DOHH2 (cell line): ENCODE data around the gene MEA1.

Experiments used
- CTCF ChIP-seq: fragments of 200-600 bp; sonication (generic); IDR thresholded peaks from one replicate; pipeline ENCODE4 v1.5.1; 2014; ENCODE audit warnings: antibody characterized with exemption, mild to moderate bottlenecking, low read depth, low read length; ENCODE audit not compliant: poor library complexity, severe bottlenecking
- EZH2phosphoT487 ChIP-seq: fragments of 200-600 bp; sonication (generic); IDR thresholded peaks from 2 replicates; pipeline ENCODE4 v1.6.1; 2017; ENCODE audit warnings: borderline replicate concordance, mild to moderate bottlenecking, antibody characterized with exemption, low read length, moderate library complexity, mixed read lengths

GRCh38 chr6:43024436-43024835, 10.7 kb upstream of the MEA1 start:
- TF ChIP-seq CTCF (no peak), EZH2phosphoT487 (no peak)
